ENCODE measurements around the gene SLC5A1. TPM values are rescaled to one million over a fixed set of nuclear protein-coding genes. Genes with fewer than 3 reads are reported as not detected.

SLC5A1 gene
- total RNA-seq, 1 donor from 2014 or later, result 1.3 TPM

GRCh38 chr22:32023251-32023827, 19.7 kb upstream of the SLC5A1 start:
- DNase-seq, result no peak
- no peak overlapping the region for H3K4me3 ChIP-seq
- no peaks in the 10 kb centered on the region for H3K4me1 ChIP-seq
- intact Hi-C loops (cut with DNase I), result no loop called here
- H3K36me3 ChIP-seq, result no peaks in the 10 kb centered on the region
- no peaks in the 10 kb centered on the region for H3K9me3 ChIP-seq
- no peak overlapping the region for H3K27ac ChIP-seq
- TF ChIP-seq CTCF (IDR thresholded peaks at IDR 0.05), result no peak
- ATAC-seq, result no peak
- no peaks in the 10 kb centered on the region for H3K27me3 ChIP-seq

- Histone ChIP-seq H3K4me1 (no peaks in the 10 kb centered on the region), H3K9me3 (no peaks in the 10 kb centered on the region), H3K27ac (no peak overlapping the region), H3K27me3 (no peaks in the 10 kb centered on the region), H3K36me3 (no peaks in the 10 kb centered on the region), H3K4me3 (no peak overlapping the region)
- ATAC-seq (no peak), DNase-seq (no peak)
- intact Hi-C loops (cut with DNase I), result no loop called here
- no peak for TF ChIP-seq CTCF (IDR thresholded peaks at IDR 0.05)
Measured at GRCh38 chr22:32024796-32025195, 18.3 kb upstream of the SLC5A1 start.

GRCh38 chr22:32030518-32031247, 12.4 kb upstream of the SLC5A1 start:
- no peak for ATAC-seq
- TF ChIP-seq CTCF (IDR thresholded peaks at IDR 0.05), result no peak
- Histone ChIP-seq H3K4me3 (no peak overlapping the region), H3K9me3 (no peaks in the 10 kb centered on the region), H3K27ac (no peak overlapping the region), H3K27me3 (no peaks in the 10 kb centered on the region), H3K36me3 (no peaks in the 10 kb centered on the region), H3K4me1 (no peaks in the 10 kb centered on the region)
- intact Hi-C loops (cut with DNase I), result no loop called here
- DNase-seq, result no peak

- Histone ChIP-seq H3K27ac (no peak overlapping the region), H3K4me3 (no peak overlapping the region), H3K27me3 (no peaks in the 10 kb centered on the region), H3K9me3 (no peaks in the 10 kb centered on the region), H3K4me1 (no peaks in the 10 kb centered on the region), H3K36me3 (no peaks in the 10 kb centered on the region)
- no peak for TF ChIP-seq CTCF (IDR thresholded peaks at IDR 0.05)
- intact Hi-C loops (cut with DNase I), result no loop called here
- no peak for ATAC-seq
- no peak for DNase-seq
Measured at GRCh38 chr22:32031466-32031865, 11.6 kb upstream of the SLC5A1 start.

- DNase-seq (no peak), ATAC-seq (no peak)
- intact Hi-C loops (cut with DNase I), result no loop called here
- H3K4me3 ChIP-seq, result no peak overlapping the region
- no peaks in the 10 kb centered on the region for H3K36me3 ChIP-seq
- TF ChIP-seq CTCF (IDR thresholded peaks at IDR 0.05), result no peak
- peaks cover 5% of the 10 kb centered on the region for H3K27me3 ChIP-seq
- H3K4me1 ChIP-seq, result no peaks in the 10 kb centered on the region
- H3K27ac ChIP-seq, result no peak overlapping the region
- H3K9me3 ChIP-seq, result no peaks in the 10 kb centered on the region
Measured at GRCh38 chr22:32034275-32034674, 8.8 kb upstream of the SLC5A1 start.

All from upper lobe of right lung (tissue), 1 donor.